ENCODE measurements around the gene MRPL55.

DNA sequence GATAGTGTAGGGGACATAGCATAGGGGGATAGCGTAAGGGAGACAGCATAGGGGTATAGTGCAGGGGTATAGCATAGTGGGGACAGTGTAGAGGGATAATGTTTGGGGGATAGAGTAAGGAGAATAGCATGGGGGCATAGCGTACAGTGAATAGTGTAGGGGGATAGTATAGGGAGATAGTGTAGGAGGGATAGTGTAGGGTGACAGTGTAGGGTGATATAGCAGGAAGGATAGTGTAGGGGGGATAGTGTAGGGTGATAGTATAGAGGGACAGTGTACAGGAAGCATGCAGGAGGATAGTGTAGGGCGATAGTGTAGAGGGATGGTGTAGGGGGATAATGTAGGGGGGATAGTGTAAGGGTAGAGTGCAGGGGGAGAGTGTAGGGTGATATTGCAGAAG, 38.2 kb downstream of the MRPL55 start:
- TF ChIP-seq, protein P1, sequence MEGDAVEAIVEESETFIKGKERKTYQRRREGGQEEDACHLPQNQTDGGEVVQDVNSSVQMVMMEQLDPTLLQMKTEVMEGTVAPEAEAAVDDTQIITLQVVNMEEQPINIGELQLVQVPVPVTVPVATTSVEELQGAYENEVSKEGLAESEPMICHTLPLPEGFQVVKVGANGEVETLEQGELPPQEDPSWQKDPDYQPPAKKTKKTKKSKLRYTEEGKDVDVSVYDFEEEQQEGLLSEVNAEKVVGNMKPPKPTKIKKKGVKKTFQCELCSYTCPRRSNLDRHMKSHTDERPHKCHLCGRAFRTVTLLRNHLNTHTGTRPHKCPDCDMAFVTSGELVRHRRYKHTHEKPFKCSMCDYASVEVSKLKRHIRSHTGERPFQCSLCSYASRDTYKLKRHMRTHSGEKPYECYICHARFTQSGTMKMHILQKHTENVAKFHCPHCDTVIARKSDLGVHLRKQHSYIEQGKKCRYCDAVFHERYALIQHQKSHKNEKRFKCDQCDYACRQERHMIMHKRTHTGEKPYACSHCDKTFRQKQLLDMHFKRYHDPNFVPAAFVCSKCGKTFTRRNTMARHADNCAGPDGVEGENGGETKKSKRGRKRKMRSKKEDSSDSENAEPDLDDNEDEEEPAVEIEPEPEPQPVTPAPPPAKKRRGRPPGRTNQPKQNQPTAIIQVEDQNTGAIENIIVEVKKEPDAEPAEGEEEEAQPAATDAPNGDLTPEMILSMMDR (IDR thresholded peaks at IDR 0.05; ENCODE audit: insufficient read depth, low read length) = no peak
- no peak for TF ChIP-seq POLR2AphosphoS5 (IDR thresholded peaks at IDR 0.05; ENCODE audit: low read depth)
